Thyroid gland (tissue), 4 donors: ENCODE results near the gene COL28A1. TPM values are rescaled to one million over a fixed set of nuclear protein-coding genes. Genes with fewer than 3 reads are reported as not detected.

Experiments
- DNase-seq, 2 donors: peaks; one replicate each; pipeline ENCODE4 v3.0.0-alpha.2; 2019
- H3K27ac ChIP-seq, 3 donors: fragments of 200-600 bp; sonication (generic); 1 replicate in 2 of 3; 2 replicates in 1 of 3; pipeline ENCODE4 v1.5.1; 2016 to 2019; ENCODE audit warnings: mild to moderate bottlenecking in 1 of 3, moderate library complexity in 1 of 3
- H3K27me3 ChIP-seq: fragments of 200-600 bp; sonication (generic); one replicate; pipeline ENCODE4 v1.5.1; 2019
- H3K36me3 ChIP-seq, 2 donors: fragments of 200-600 bp; sonication (generic); one replicate each; pipeline ENCODE4 v1.5.1; 2016 to 2019
- H3K4me1 ChIP-seq, 2 donors: fragments of 200-600 bp; sonication (generic); one replicate each; pipeline ENCODE4 v1.5.1; 2017 to 2019
- H3K4me3 ChIP-seq, 3 donors: fragments of 200-600 bp; sonication (generic); replicated peaks in 1 of 3; 1 replicate in 2 of 3; 2 replicates in 1 of 3; pipeline ENCODE4 v1.5.1; 2016; ENCODE audit warnings: mild to moderate bottlenecking in 1 of 3
- H3K9me3 ChIP-seq: fragments of 200-600 bp; sonication (generic); one replicate; pipeline ENCODE4 v1.5.1; 2017
- POLR2A ChIP-seq, 2 donors: fragments of 450-650 bp; IDR thresholded peaks; one replicate each; pipeline ENCODE4 v1.6.1; 2017; ENCODE audit warnings: antibody characterized with exemption in 2 of 2, mild to moderate bottlenecking in 2 of 2, moderate library complexity in 1 of 2
- WGBS, 2 donors: methylation state at CpG; one replicate each; pipeline ENCODE4 v1.1.5; 2017; 5-methylcytosine and 5-hydroxymethylcytosine counted together
- intact Hi-C: fragments of 100-400 bp; cut with DNase I; formaldehyde crosslinking; loops from one replicate; pipeline ENCODE4 v1.15.1; 2023
- total RNA-seq, 4 donors: library from RNA; depleted of rRNA; stranded (reverse); fragments of >200 nt; gene quantifications; one replicate each; pipeline ENCODE4 v1.2.3, GENCODE V29; 2016
- TF ChIP-seq, protein P1 (sequence below), 6 experiments: fragments of 200-600 bp in 3 of 6; fragments of 450-650 bp in 3 of 6; sonication (generic) in 3 of 6; IDR thresholded peaks; one replicate each; pipeline ENCODE4 v1.5.1; 2016 to 2019; ENCODE audit warnings: antibody characterized with exemption in 6 of 6, mild to moderate bottlenecking in 2 of 6, inconsistent platforms in 1 of 6, moderate library complexity in 1 of 6

The COL28A1 gene
- total RNA-seq, 4 donors from 2014 or later = 0.54 to 1.9 (median 0.97) TPM

DNA sequence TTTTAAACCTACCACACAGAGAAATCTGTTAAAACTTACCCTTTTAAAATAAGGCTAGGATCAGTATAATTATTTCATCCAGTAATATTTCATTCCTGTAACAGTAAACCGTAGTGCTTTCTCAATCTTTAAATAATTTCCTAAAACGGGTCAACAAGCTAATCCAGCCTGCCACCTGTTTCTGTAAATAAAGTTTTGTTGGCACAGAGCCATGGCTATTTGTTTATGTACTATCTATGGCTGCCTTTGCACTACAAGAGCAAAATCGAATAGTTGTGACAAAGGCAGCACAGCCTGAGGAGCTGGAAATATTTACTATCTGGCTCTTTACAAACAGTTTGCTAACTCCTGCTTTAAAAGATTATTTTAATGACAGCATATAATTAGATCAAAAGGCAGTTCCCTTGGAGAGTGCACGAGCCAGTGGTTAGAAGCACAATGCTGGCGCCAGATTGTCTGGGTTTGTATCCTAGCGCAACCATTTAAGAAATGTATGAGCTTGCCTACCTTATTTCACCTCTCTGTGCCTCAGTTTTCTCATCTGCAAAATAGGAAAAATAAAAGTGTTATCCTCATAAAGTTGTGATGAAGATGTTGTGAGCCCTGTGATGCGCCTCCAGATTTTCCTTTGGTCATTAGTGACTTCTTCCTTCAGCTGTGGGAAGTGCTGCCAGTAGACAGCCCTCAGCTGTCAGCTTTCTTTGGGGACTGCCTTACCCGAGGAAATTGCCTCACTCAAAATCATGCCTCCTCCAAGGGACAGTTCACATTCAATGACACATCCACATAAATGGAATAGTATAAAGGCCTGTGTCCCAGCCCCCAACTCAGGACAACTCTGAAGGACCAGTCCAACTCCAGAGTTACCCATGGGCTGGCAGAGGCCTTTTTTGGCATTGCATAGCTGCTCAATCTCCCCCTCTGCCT lies 19.2 kb upstream of the COL28A1 start:
- Histone ChIP-seq H3K9me3 (no peaks in the 10 kb centered on the region), H3K27me3 (no peaks in the 10 kb centered on the region), H3K4me1 (no peaks in the 10 kb centered on the region), H3K36me3 (no peaks in the 10 kb centered on the region), H3K27ac (no peak overlapping the region), H3K4me3 (no peak overlapping the region)
- DNase-seq = no peak
- TF ChIP-seq, protein P1, sequence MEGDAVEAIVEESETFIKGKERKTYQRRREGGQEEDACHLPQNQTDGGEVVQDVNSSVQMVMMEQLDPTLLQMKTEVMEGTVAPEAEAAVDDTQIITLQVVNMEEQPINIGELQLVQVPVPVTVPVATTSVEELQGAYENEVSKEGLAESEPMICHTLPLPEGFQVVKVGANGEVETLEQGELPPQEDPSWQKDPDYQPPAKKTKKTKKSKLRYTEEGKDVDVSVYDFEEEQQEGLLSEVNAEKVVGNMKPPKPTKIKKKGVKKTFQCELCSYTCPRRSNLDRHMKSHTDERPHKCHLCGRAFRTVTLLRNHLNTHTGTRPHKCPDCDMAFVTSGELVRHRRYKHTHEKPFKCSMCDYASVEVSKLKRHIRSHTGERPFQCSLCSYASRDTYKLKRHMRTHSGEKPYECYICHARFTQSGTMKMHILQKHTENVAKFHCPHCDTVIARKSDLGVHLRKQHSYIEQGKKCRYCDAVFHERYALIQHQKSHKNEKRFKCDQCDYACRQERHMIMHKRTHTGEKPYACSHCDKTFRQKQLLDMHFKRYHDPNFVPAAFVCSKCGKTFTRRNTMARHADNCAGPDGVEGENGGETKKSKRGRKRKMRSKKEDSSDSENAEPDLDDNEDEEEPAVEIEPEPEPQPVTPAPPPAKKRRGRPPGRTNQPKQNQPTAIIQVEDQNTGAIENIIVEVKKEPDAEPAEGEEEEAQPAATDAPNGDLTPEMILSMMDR (IDR thresholded peaks at IDR 0.05) = no peak
- no peak for TF ChIP-seq POLR2A (IDR thresholded peaks at IDR 0.05)
- intact Hi-C loops = loop anchor here (10.0 kb wide), 1 partner anchor 580 kb away; no protein-coding TSS in a partner anchor
- WGBS, 2 donors = 72 to 78% methylated on average over 8 of the region's 8 CpGs

DNA sequence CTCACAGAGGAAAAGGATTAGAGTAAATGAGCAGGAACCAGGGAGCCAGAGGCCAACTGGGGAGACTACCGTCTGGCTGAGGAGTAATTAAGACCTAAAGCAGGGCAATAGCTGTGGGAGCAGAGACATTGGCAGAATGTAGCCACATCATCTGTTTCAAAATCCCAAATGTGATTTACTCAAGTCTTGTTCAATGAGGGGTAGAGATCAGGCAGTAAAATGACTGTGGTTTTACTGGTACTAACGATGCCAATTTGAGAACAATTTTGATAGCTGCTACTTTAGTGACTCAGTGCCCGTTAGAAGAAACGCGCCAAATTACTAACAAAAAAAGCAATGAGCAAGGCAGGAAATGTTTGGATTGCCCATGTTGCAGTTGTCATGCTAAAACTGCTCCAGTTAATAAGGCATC lies 18.4 kb upstream of the COL28A1 start:
- 87 to 90% methylated on average over 5 of the region's 5 CpGs for whole genome bisulfite sequencing, 2 donors
- TF ChIP-seq, protein P1 (IDR thresholded peaks at IDR 0.05) = no peak
- no peak for TF ChIP-seq POLR2A (IDR thresholded peaks at IDR 0.05)
- Histone ChIP-seq H3K27ac (no peak overlapping the region), H3K9me3 (no peaks in the 10 kb centered on the region), H3K36me3 (no peaks in the 10 kb centered on the region), H3K4me3 (no peak overlapping the region), H3K4me1 (no peaks in the 10 kb centered on the region), H3K27me3 (no peaks in the 10 kb centered on the region)
- intact Hi-C loops = loop anchor here (10.0 kb wide), 1 partner anchor 579 kb away; no protein-coding TSS in a partner anchor
- no peak for DNase-seq

DNA sequence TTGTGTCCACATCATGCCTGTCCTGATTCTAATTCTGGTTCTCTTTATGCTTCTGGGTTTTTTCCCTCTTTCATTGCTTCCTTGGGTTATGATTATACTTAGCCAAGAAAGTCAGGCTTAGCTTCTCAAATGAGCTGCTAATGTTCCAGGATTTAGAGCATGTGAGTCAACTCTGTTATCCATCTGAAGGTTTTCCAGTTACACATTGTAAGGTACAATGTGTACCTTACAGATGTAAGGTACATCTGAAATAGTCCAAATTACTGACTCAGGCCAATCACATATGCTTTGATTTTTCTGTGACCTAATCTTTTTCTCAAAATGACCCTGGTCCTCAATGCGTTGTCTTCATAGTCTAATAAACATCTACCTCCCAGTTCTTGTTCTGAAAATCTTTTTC lies 17.7 kb upstream of the COL28A1 start:
- no peak for DNase-seq
- no peaks in the 10 kb centered on the region for H3K9me3 ChIP-seq
- no peaks in the 10 kb centered on the region for H3K27me3 ChIP-seq
- no peak overlapping the region for H3K4me3 ChIP-seq
- H3K4me1 ChIP-seq = no peaks in the 10 kb centered on the region
- no peak overlapping the region for H3K27ac ChIP-seq
- intact Hi-C loops = loop anchor here (10.0 kb wide), 1 partner anchor 579 kb away; no protein-coding TSS in a partner anchor
- 95 to 96% methylated on average over 1 of the region's 1 CpG for WGBS, 2 donors
- H3K36me3 ChIP-seq = no peaks in the 10 kb centered on the region
- TF ChIP-seq, protein P1 (IDR thresholded peaks at IDR 0.05) = no peak
- no peak for TF ChIP-seq POLR2A (IDR thresholded peaks at IDR 0.05)

DNA sequence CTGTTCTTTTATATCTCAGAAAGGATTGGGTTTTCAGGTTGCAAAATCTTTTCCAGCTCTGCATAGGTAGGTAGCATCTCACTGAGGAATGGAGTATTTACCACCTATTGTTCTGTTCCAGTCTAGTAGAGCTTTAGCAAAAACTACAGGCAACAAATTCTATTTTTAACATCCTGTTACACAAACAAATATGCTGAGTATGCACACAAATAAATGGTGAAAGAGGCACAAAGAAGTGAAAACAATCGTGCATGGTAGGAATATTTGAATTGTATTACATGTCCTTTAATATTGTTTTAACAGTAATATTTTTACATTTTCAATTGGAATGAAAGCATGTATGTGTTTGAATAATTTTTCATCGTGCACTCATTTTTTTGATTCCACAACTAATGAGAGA lies 16.5 kb upstream of the COL28A1 start:
- H3K27ac ChIP-seq = no peak overlapping the region
- intact Hi-C loops = loop anchor here (10.0 kb wide), 1 partner anchor 577 kb away; no protein-coding TSS in a partner anchor
- H3K4me3 ChIP-seq = no peak overlapping the region
- 83 to 88% methylated on average over 2 of the region's 2 CpGs for WGBS, 2 donors
- TF ChIP-seq, protein P1 (IDR thresholded peaks at IDR 0.05) = no peak
- TF ChIP-seq POLR2A (IDR thresholded peaks at IDR 0.05) = no peak
- H3K4me1 ChIP-seq = no peaks in the 10 kb centered on the region
- H3K36me3 ChIP-seq = no peaks in the 10 kb centered on the region
- no peaks in the 10 kb centered on the region for H3K9me3 ChIP-seq
- no peak for DNase-seq
- H3K27me3 ChIP-seq = no peaks in the 10 kb centered on the region

DNA sequence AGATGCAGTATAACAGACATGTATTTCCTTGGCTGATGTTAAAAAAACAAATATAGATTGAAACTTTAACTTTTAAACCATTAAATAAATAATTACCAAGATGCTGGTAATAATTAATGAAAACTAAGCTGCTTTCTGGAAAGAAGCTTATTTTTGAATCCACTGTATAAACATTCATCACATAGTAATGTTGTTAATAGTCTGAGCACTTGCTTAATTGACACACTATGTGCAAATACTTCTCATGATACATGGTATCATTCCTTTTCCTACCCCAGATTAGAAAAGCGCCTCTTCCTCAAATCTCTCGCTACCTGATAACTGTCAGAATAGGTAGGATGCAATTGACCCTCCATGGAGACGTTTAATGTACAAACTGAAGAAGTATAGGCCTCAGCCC lies 15.0 kb upstream of the COL28A1 start:
- TF ChIP-seq, protein P1 (IDR thresholded peaks at IDR 0.05) = no peak
- no peak for TF ChIP-seq POLR2A (IDR thresholded peaks at IDR 0.05)
- DNase-seq = no peak
- 94 to 95% methylated on average over 3 of the region's 3 CpGs for WGBS, 2 donors
- intact Hi-C loops = loop anchor here (10.0 kb wide), 1 partner anchor 576 kb away; no protein-coding TSS in a partner anchor
- no peaks in the 10 kb centered on the region for H3K9me3 ChIP-seq
- no peaks in the 10 kb centered on the region for H3K4me1 ChIP-seq
- no peaks in the 10 kb centered on the region for H3K36me3 ChIP-seq
- H3K27ac ChIP-seq = no peak overlapping the region
- no peak overlapping the region for H3K4me3 ChIP-seq
- H3K27me3 ChIP-seq = no peaks in the 10 kb centered on the region
